ENCODE measurements around the gene REXO5. TPM values are rescaled to one million over a fixed set of nuclear protein-coding genes. Genes with fewer than 3 reads are reported as not detected.

REXO5 gene
- total and polyA plus RNA-seq, 10 of the 15 experiments (the other 5 are each of a cell fraction or from before 2014, with no cell fraction given): 3.8 to 15.5 (median 10.1) TPM

DNA sequence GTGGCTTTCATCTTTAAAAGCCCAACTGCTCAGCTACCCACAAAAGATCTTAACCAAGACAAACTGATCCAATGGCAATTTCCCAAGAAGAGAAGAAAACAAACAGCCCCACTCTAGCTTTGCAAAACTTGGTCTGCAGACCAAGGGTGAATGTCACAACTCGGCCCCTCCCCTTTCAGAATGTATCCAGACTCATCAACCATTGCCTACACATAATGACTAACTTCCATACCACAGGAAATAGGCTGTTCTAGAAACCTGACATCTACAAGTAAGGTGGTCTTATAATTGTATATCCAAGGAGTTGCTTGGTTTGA, 77.9 kb downstream of the REXO5 start (continued):
- TF ChIP-seq ZNF384 (IDR thresholded peaks at IDR 0.05; ENCODE audit: borderline replicate concordance, low read depth, low read length) (no peak), YBX1 (IDR thresholded peaks at IDR 0.05) (no peak), FOXK2 (IDR thresholded peaks at IDR 0.05) (no peak)

DNA sequence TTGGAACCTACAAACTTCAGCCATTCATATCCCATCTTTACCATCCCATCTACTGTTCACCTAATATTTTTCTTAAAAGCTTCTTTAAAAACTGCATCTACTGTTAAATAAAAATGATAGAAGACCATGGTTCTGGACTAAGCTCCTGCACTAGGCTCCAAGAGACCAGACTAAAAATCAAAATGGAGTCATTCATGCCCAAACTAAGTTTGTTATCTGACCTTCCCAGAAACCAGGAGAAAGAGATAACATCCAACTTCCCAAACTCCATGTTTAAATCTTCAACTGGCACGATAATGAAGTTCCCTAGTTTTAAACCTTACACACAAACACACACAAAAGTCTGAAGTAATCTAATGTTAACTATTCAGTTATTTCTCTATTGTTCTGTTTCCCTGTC, 80.0 kb downstream of the REXO5 start:
- no peaks in the 10 kb centered on the region for H3K27me3 ChIP-seq (replicated peaks in 1 of 2; ENCODE audit: control insufficient read depth in 2 of 2, insufficient read depth in 2 of 2, low read length in 1 of 2)
- H3K9ac ChIP-seq (ENCODE audit: control insufficient read depth, insufficient read depth, low read length): no peak overlapping the region
- FAIRE-seq: no peak
- no peak for DNase-seq (ENCODE audit: low read depth, low spot score)
- CTCF ChIA-PET: interaction anchor here (1.6 kb wide), 1 partner anchor 37 kb away, joined by 4 read pairs; no protein-coding TSS in a partner anchor
- H3K27ac ChIP-seq (ENCODE audit: control insufficient read depth, insufficient read depth): no peak overlapping the region
- H3K4me3 ChIP-seq: no peak overlapping the region
- H3K4me1 ChIP-seq (ENCODE audit: control insufficient read depth, insufficient read depth, low read length): no peaks in the 10 kb centered on the region
- intact Hi-C loops (cut with micrococcal nuclease; ENCODE audit: unreplicated experiment): no loop called here
- RAD21 ChIA-PET (ENCODE audit: unreplicated experiment): interaction anchor here (3.0 kb wide), 1 partner anchor 36 kb away, joined by 7 read pairs; no protein-coding TSS in a partner anchor
- H3K9me3 ChIP-seq (replicated peaks; ENCODE audit: control insufficient read depth, insufficient read depth, low read length): no peaks in the 10 kb centered on the region
- SMC1A ChIA-PET (ENCODE audit: uncharacterized antibody, unreplicated experiment): interaction anchor here (1.0 to 2.4 kb wide), 3 partner anchors 11 to 36 kb away, joined by 3 to 7 read pairs (median 6); no protein-coding TSS in a partner anchor
- no peak for ATAC-seq
- in situ Hi-C loops (cut with MboI): no loop called here
- no peak overlapping the region for H3K4me2 ChIP-seq (ENCODE audit: control insufficient read depth, insufficient read depth)
- 68% methylated on average over 1 of the region's 1 CpG for WGBS (ENCODE audit: insufficient coverage, insufficient replicate concordance, low lambda C conversion rate, missing lambda C conversion rate)
- no peaks in the 10 kb centered on the region for H3K79me2 ChIP-seq (ENCODE audit: control insufficient read depth, insufficient read depth, low read length)
- no peak overlapping the region for H2AFZ ChIP-seq (ENCODE audit: control insufficient read depth, low read depth, low read length)
- no peaks in the 10 kb centered on the region for H4K20me1 ChIP-seq (ENCODE audit: control insufficient read depth, insufficient read depth)
- no TSS peak for BruUV-seq (replicated peaks)
- H3K36me3 ChIP-seq (ENCODE audit: control insufficient read depth in 2 of 2, insufficient read depth in 2 of 2, low read length in 1 of 2): no peaks in the 10 kb centered on the region
- POLR2A ChIA-PET: no interaction called here
- TF ChIP-seq CBX3 (IDR thresholded peaks at IDR 0.05; ENCODE audit: borderline replicate concordance, low read depth) (no peak), ASH2L (IDR thresholded peaks at IDR 0.05; ENCODE audit: borderline replicate concordance, low read depth) (no peak), FOXK2 (IDR thresholded peaks at IDR 0.05) (no peak), ESRRA (IDR thresholded peaks at IDR 0.05; ENCODE audit: low read length) (no peak), BRCA1 (IDR thresholded peaks at IDR 0.05; ENCODE audit: low read depth, low read length) (no peak), NR2F1 (conservative IDR thresholded peaks at IDR 0.05) (no peak), CREM (IDR thresholded peaks at IDR 0.05; ENCODE audit: low read depth) (no peak)
- TF ChIP-seq, protein P1, sequence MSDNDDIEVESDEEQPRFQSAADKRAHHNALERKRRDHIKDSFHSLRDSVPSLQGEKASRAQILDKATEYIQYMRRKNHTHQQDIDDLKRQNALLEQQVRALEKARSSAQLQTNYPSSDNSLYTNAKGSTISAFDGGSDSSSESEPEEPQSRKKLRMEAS (IDR thresholded peaks at IDR 0.05; ENCODE audit: low read depth, low read length): no peak
- TF ChIP-seq, protein P2, sequence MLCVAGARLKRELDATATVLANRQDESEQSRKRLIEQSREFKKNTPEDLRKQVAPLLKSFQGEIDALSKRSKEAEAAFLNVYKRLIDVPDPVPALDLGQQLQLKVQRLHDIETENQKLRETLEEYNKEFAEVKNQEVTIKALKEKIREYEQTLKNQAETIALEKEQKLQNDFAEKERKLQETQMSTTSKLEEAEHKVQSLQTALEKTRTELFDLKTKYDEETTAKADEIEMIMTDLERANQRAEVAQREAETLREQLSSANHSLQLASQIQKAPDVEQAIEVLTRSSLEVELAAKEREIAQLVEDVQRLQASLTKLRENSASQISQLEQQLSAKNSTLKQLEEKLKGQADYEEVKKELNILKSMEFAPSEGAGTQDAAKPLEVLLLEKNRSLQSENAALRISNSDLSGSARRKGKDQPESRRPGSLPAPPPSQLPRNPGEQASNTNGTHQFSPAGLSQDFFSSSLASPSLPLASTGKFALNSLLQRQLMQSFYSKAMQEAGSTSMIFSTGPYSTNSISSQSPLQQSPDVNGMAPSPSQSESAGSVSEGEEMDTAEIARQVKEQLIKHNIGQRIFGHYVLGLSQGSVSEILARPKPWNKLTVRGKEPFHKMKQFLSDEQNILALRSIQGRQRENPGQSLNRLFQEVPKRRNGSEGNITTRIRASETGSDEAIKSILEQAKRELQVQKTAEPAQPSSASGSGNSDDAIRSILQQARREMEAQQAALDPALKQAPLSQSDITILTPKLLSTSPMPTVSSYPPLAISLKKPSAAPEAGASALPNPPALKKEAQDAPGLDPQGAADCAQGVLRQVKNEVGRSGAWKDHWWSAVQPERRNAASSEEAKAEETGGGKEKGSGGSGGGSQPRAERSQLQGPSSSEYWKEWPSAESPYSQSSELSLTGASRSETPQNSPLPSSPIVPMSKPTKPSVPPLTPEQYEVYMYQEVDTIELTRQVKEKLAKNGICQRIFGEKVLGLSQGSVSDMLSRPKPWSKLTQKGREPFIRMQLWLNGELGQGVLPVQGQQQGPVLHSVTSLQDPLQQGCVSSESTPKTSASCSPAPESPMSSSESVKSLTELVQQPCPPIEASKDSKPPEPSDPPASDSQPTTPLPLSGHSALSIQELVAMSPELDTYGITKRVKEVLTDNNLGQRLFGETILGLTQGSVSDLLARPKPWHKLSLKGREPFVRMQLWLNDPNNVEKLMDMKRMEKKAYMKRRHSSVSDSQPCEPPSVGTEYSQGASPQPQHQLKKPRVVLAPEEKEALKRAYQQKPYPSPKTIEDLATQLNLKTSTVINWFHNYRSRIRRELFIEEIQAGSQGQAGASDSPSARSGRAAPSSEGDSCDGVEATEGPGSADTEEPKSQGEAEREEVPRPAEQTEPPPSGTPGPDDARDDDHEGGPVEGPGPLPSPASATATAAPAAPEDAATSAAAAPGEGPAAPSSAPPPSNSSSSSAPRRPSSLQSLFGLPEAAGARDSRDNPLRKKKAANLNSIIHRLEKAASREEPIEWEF (IDR thresholded peaks at IDR 0.05; ENCODE audit: insufficient replicate concordance, low read depth, low read length): no peak
- TF ChIP-seq, protein P3, sequence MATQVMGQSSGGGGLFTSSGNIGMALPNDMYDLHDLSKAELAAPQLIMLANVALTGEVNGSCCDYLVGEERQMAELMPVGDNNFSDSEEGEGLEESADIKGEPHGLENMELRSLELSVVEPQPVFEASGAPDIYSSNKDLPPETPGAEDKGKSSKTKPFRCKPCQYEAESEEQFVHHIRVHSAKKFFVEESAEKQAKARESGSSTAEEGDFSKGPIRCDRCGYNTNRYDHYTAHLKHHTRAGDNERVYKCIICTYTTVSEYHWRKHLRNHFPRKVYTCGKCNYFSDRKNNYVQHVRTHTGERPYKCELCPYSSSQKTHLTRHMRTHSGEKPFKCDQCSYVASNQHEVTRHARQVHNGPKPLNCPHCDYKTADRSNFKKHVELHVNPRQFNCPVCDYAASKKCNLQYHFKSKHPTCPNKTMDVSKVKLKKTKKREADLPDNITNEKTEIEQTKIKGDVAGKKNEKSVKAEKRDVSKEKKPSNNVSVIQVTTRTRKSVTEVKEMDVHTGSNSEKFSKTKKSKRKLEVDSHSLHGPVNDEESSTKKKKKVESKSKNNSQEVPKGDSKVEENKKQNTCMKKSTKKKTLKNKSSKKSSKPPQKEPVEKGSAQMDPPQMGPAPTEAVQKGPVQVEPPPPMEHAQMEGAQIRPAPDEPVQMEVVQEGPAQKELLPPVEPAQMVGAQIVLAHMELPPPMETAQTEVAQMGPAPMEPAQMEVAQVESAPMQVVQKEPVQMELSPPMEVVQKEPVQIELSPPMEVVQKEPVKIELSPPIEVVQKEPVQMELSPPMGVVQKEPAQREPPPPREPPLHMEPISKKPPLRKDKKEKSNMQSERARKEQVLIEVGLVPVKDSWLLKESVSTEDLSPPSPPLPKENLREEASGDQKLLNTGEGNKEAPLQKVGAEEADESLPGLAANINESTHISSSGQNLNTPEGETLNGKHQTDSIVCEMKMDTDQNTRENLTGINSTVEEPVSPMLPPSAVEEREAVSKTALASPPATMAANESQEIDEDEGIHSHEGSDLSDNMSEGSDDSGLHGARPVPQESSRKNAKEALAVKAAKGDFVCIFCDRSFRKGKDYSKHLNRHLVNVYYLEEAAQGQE (IDR thresholded peaks at IDR 0.05; ENCODE audit: low read depth, low read length): no peak
